WTC11 (cell line): ENCODE results near the gene UNC5A. TPM values are rescaled to one million over a fixed set of nuclear protein-coding genes. Genes with fewer than 3 reads are reported as not detected.

Source experiments
- ATAC-seq: fragments of 200-7000 bp; cut with Tn5 transposase; 2 replicates; pipeline ENCODE4 v1.10.0; 2021; ENCODE audit warnings: mild to moderate bottlenecking, moderate library complexity
- CTCF ChIA-PET: fragments of 300-600 bp; sonication (Branson Sonifier 250); formaldehyde crosslinking; loops from one replicate; lab custom pipeline; 2021; ENCODE audit warnings: antibody characterized with exemption; lab: Charles Lee
- POLR2A ChIA-PET: fragments of 350-600 bp; sonication (Branson Sonifier 250); formaldehyde crosslinking; loops from one replicate; lab custom pipeline; 2021; ENCODE audit warnings: antibody characterized with exemption; lab: Charles Lee
- DNase-seq: peaks from one replicate; pipeline ENCODE4 v3.0.0; 2021; ENCODE audit warnings: low spot score
- H3K27ac Mint-ChIP-seq: 2 replicates; pipeline ENCODE4 v1.8.0; 2021; ENCODE audit warnings: mixed read lengths
- H3K27me3 Mint-ChIP-seq: 2 replicates; pipeline ENCODE4 v1.8.0; 2021; ENCODE audit warnings: low read depth, mild to moderate bottlenecking, moderate library complexity, mixed read lengths
- H3K36me3 Mint-ChIP-seq: 2 replicates; pipeline ENCODE4 v1.8.0; 2021; ENCODE audit warnings: mixed read lengths
- H3K4me1 Mint-ChIP-seq: 2 replicates; pipeline ENCODE4 v1.8.0; 2022; ENCODE audit warnings: mixed read lengths
- H3K4me3 Mint-ChIP-seq: 2 replicates; pipeline ENCODE4 v1.8.0; 2021; ENCODE audit warnings: mild to moderate bottlenecking, moderate library complexity, mixed read lengths
- H3K9me3 Mint-ChIP-seq: 2 replicates; pipeline ENCODE4 v1.8.0; 2021; ENCODE audit warnings: mixed read lengths
- AFF4 ChIP-seq: sonication (generic); formaldehyde crosslinking; IDR thresholded peaks from 2 replicates; pipeline ENCODE4 v1.8.1; 2023; ENCODE audit warnings: mild to moderate bottlenecking, missing genetic modification reagents, borderline replicate concordance
- ARID4B ChIP-seq: sonication (generic); formaldehyde crosslinking; IDR thresholded peaks from 2 replicates; pipeline ENCODE4 v1.8.0; 2023; ENCODE audit warnings: missing genetic modification reagents, mild to moderate bottlenecking, borderline replicate concordance
- CDX4 ChIP-seq: fragments of 250-450 bp; sonication (Bioruptor Pico); IDR thresholded peaks from 2 replicates; pipeline ENCODE4 v1.9.0; 2021; ENCODE audit warnings: moderate library complexity, mild to moderate bottlenecking, inconsistent platforms, borderline replicate concordance
- FOXP4 ChIP-seq: sonication (generic); formaldehyde crosslinking; IDR thresholded peaks from 2 replicates; pipeline ENCODE4 v1.8.0; 2022; ENCODE audit warnings: mild to moderate bottlenecking, missing genetic modification reagents
- HMGA2 ChIP-seq: fragments of 250-450 bp; sonication (Bioruptor Pico); IDR thresholded peaks from 2 replicates; pipeline ENCODE4 v1.4.0; 2021; ENCODE audit warnings: mild to moderate bottlenecking, moderate library complexity
- NFATC4 ChIP-seq: fragments of 250-450 bp; sonication (Bioruptor Pico); IDR thresholded peaks from 2 replicates; pipeline ENCODE4 v1.9.0; 2021; ENCODE audit warnings: mild to moderate bottlenecking
- NFE2L1 ChIP-seq: sonication (generic); formaldehyde crosslinking; IDR thresholded peaks from 2 replicates; pipeline ENCODE4 v1.8.1; 2023; ENCODE audit warnings: missing genetic modification reagents
- NR1H2 ChIP-seq: sonication (generic); formaldehyde crosslinking; IDR thresholded peaks from 2 replicates; pipeline ENCODE4 v1.9.0; 2021; ENCODE audit warnings: mild to moderate bottlenecking, moderate library complexity, missing genetic modification reagents
- NR3C1 ChIP-seq: sonication (generic); formaldehyde crosslinking; conservative IDR thresholded peaks from 2 replicates; pipeline ENCODE4 v1.8.1; 2023; ENCODE audit warnings: low read depth, mild to moderate bottlenecking, missing genetic modification reagents
- PRDM15 ChIP-seq: sonication (generic); formaldehyde crosslinking; IDR thresholded peaks from 2 replicates; pipeline ENCODE4 v1.8.0; 2022; ENCODE audit warnings: missing genetic modification reagents
- RORB ChIP-seq: fragments of 250-450 bp; sonication (Bioruptor Pico); IDR thresholded peaks from 2 replicates; pipeline ENCODE4 v1.9.0; 2021; ENCODE audit warnings: mild to moderate bottlenecking
- SMAD3 ChIP-seq: sonication (generic); formaldehyde crosslinking; IDR thresholded peaks from 2 replicates; pipeline ENCODE4 v1.8.0; 2022; ENCODE audit warnings: missing genetic modification reagents, mild to moderate bottlenecking, borderline replicate concordance
- TCF7 ChIP-seq: sonication (generic); formaldehyde crosslinking; IDR thresholded peaks from 2 replicates; pipeline ENCODE4 v1.8.0; 2022; ENCODE audit warnings: mild to moderate bottlenecking, low read depth, missing genetic modification reagents, moderate library complexity
- TEAD1 ChIP-seq: sonication (generic); formaldehyde crosslinking; IDR thresholded peaks from 2 replicates; pipeline ENCODE4 v1.8.0; 2022; ENCODE audit warnings: mild to moderate bottlenecking, missing genetic modification reagents
- TEAD4 ChIP-seq: sonication (generic); formaldehyde crosslinking; IDR thresholded peaks from 2 replicates; pipeline ENCODE4 v1.8.0; 2022; ENCODE audit warnings: mild to moderate bottlenecking, missing genetic modification reagents
- TP53 ChIP-seq: sonication (generic); formaldehyde crosslinking; IDR thresholded peaks from 2 replicates; pipeline ENCODE4 v1.8.1; 2023; ENCODE audit warnings: mild to moderate bottlenecking, missing genetic modification reagents
- ZNF121 ChIP-seq: sonication (generic); formaldehyde crosslinking; IDR thresholded peaks from 2 replicates; pipeline ENCODE4 v1.8.0; 2023; ENCODE audit warnings: missing genetic modification reagents
- ZNF232 ChIP-seq: sonication (generic); formaldehyde crosslinking; IDR thresholded peaks from 2 replicates; pipeline ENCODE4 v1.8.0; 2022; ENCODE audit warnings: mild to moderate bottlenecking, missing genetic modification reagents
- ZNF423 ChIP-seq: fragments of 250-450 bp; sonication (Bioruptor Pico); IDR thresholded peaks from 2 replicates; pipeline ENCODE4 v2.1.2; 2022; ENCODE audit warnings: mild to moderate bottlenecking, moderate library complexity
- ZNF512 ChIP-seq: sonication (generic); formaldehyde crosslinking; IDR thresholded peaks from 2 replicates; pipeline ENCODE4 v1.8.1; 2022; ENCODE audit warnings: missing genetic modification reagents, borderline replicate concordance
- ZNF671 ChIP-seq: fragments of 250-450 bp; sonication (Bioruptor Pico); IDR thresholded peaks from 2 replicates; pipeline ENCODE4 v1.8.0; 2021; ENCODE audit warnings: mild to moderate bottlenecking
- total RNA-seq: library from RNA; stranded (reverse); gene quantifications from 3 replicates; pipeline ENCODE4 v1.2.3, GENCODE V29; 2021

UNC5A gene
- total RNA-seq, 1 experiment from 2014 or later, result 10.2 TPM

GRCh38 chr5:176860381-176860780 lies 50.0 kb downstream of the UNC5A start:
- TF ChIP-seq RORB, result no peak
- TF ChIP-seq NR1H2 (CRISPR knock-in tag), result no peak
- no peak for TF ChIP-seq NR3C1
- no peak for TF ChIP-seq ZNF423
- no peak for TF ChIP-seq TCF7
- H3K27ac Mint-ChIP-seq, result peak overlapping the region; percentile 74; the same call in 1 of the 2 replicates
- CTCF ChIA-PET, result interaction anchor here (1.2 to 1.5 kb wide), 2 partner anchors 200 kb away, joined by 3 to 5 read pairs; no protein-coding TSS in a partner anchor
- no peak for ATAC-seq
- H3K36me3 Mint-ChIP-seq, result no peaks in the 10 kb centered on the region
- no peaks in the 10 kb centered on the region for H3K27me3 Mint-ChIP-seq
- POLR2A ChIA-PET, result no interaction called here
- H3K9me3 Mint-ChIP-seq, result no peaks in the 10 kb centered on the region
- H3K4me1 Mint-ChIP-seq, result peaks cover 14% of the 10 kb centered on the region
- no peak overlapping the region for H3K4me3 Mint-ChIP-seq
- no peak for DNase-seq

GRCh38 chr5:176861276-176861675 lies 50.9 kb downstream of the UNC5A start:
- no peak overlapping the region for H3K27ac Mint-ChIP-seq
- H3K36me3 Mint-ChIP-seq, result no peaks in the 10 kb centered on the region
- H3K9me3 Mint-ChIP-seq, result no peaks in the 10 kb centered on the region
- no peak overlapping the region for H3K4me3 Mint-ChIP-seq
- POLR2A ChIA-PET, result no interaction called here
- no peaks in the 10 kb centered on the region; the same call in 1 of the 2 replicates for H3K27me3 Mint-ChIP-seq
- ATAC-seq (no peak), DNase-seq (no peak)
- H3K4me1 Mint-ChIP-seq, result peaks cover 17% of the 10 kb centered on the region
- CTCF ChIA-PET, result interaction anchor here (1.2 kb wide), 1 partner anchor 201 kb away, joined by 3 read pairs; no protein-coding TSS in a partner anchor
- TF ChIP-seq NFATC4 (no peak), TEAD1 (CRISPR knock-in tag) (no peak), ZNF232 (CRISPR knock-in tag) (no peak), FOXP4 (no peak), HMGA2 (CRISPR knock-in tag) (no peak), AFF4 (CRISPR knock-in tag) (no peak), ZNF512 (CRISPR knock-in tag) (no peak), ZNF671 (no peak), ZNF121 (no peak), TP53 (no peak), NFE2L1 (CRISPR knock-in tag) (no peak), TEAD4 (CRISPR knock-in tag) (no peak), ZNF423 (no peak), CDX4 (no peak), PRDM15 (CRISPR knock-in tag) (no peak), SMAD3 (CRISPR knock-in tag) (no peak), ARID4B (CRISPR knock-in tag) (no peak)
